Upper lobe of right lung (tissue), 1 donor: Measurements from ENCODE around the gene HDAC4. TPM values are rescaled to one million over a fixed set of nuclear protein-coding genes. Genes with fewer than 3 reads are reported as not detected.

ENCODE experiments used
- ATAC-seq: fragments of 200-7000 bp; cut with Tn5 transposase; one replicate; pipeline ENCODE4 v1.9.1; 2020; ENCODE audit warnings: mild to moderate bottlenecking, moderate library complexity
- DNase-seq: peaks from one replicate; pipeline ENCODE4 v3.0.0-alpha.2; 2020
- H3K27ac ChIP-seq: fragments of 200-600 bp; one replicate; pipeline ENCODE4 v1.8.0; 2022
- H3K27me3 ChIP-seq: fragments of 200-600 bp; one replicate; pipeline ENCODE4 v1.8.0; 2022; ENCODE audit warnings: mild to moderate bottlenecking
- H3K36me3 ChIP-seq: fragments of 200-600 bp; one replicate; pipeline ENCODE4 v1.8.0; 2022
- H3K4me1 ChIP-seq: fragments of 200-600 bp; one replicate; pipeline ENCODE4 v1.8.0; 2022
- H3K4me3 ChIP-seq: fragments of 200-600 bp; one replicate; pipeline ENCODE4 v1.8.0; 2022; ENCODE audit warnings: mild to moderate bottlenecking
- H3K9me3 ChIP-seq: fragments of 200-600 bp; one replicate; pipeline ENCODE4 v1.8.0; 2022
- CTCF ChIP-seq: fragments of 200-600 bp; IDR thresholded peaks from one replicate; pipeline ENCODE4 v1.8.0; 2022; ENCODE audit warnings: antibody characterized with exemption
- intact Hi-C: fragments of 100-400 bp; cut with DNase I; formaldehyde crosslinking; loops from one replicate; pipeline ENCODE4 v1.11.0; 2022
- total RNA-seq: library from RNA; stranded (reverse); fragmentation: NEBNext Ultra II Directional; extraction: Animal tissue kit (Norgen Biotek cat#: 25700); gene quantifications from one replicate; pipeline ENCODE4 v1.2.1, GENCODE V29; 2021
- donor health status: DM: no; HTN: yes; CAD: no; lungs with severe emphysema.

HDAC4 gene
- total RNA-seq, 1 donor from 2014 or later: 44.1 TPM

- H3K36me3 ChIP-seq: peaks cover 53% of the 10 kb centered on the region
- DNase-seq: no peak
Observed at GRCh38 chr2:239110595-239111048, 290.2 kb downstream of the HDAC4 start.

GRCh38 chr2:239109928-239110545 is 290.8 kb downstream of the HDAC4 start:
- Histone ChIP-seq H3K4me3 (no peak overlapping the region), H3K36me3 (peaks cover 54% of the 10 kb centered on the region), H3K27ac (no peak overlapping the region), H3K27me3 (no peaks in the 10 kb centered on the region), H3K4me1 (peaks cover 18% of the 10 kb centered on the region), H3K9me3 (no peaks in the 10 kb centered on the region)
- DNase-seq: no peak
- no peak for ATAC-seq
- intact Hi-C loops: no loop called here
- no peak for TF ChIP-seq CTCF

More at GRCh38 chr2:239110595-239111048, 290.2 kb downstream of the HDAC4 start:
- Histone ChIP-seq H3K4me1 (peaks cover 18% of the 10 kb centered on the region), H3K27ac (no peak overlapping the region), H3K27me3 (no peaks in the 10 kb centered on the region), H3K9me3 (no peaks in the 10 kb centered on the region), H3K4me3 (no peak overlapping the region)
- intact Hi-C loops: no loop called here
- ATAC-seq: no peak
- no peak for TF ChIP-seq CTCF

GRCh38 chr2:239109041-239109927 is 291.5 kb downstream of the HDAC4 start:
- DNase-seq (peak; percentile 76), ATAC-seq (peak; percentile 39)
- intact Hi-C loops: no loop called here
- Histone ChIP-seq H3K9me3 (no peaks in the 10 kb centered on the region), H3K4me3 (no peak overlapping the region), H3K27me3 (no peaks in the 10 kb centered on the region), H3K36me3 (peaks cover 61% of the 10 kb centered on the region), H3K27ac (no peak overlapping the region), H3K4me1 (peaks cover 12% of the 10 kb centered on the region)
- TF ChIP-seq CTCF: no peak

- DNase-seq: no peak
- peaks cover 69% of the 10 kb centered on the region for H3K36me3 ChIP-seq
- no peaks in the 10 kb centered on the region for H3K27me3 ChIP-seq
- no peaks in the 10 kb centered on the region for H3K9me3 ChIP-seq
- intact Hi-C loops: no loop called here
- TF ChIP-seq CTCF: no peak
- peaks cover 3% of the 10 kb centered on the region for H3K4me1 ChIP-seq
- no peak overlapping the region for H3K27ac ChIP-seq
- H3K4me3 ChIP-seq: no peak overlapping the region
- no peak for ATAC-seq
Observed at GRCh38 chr2:239108459-239108858, 292.4 kb downstream of the HDAC4 start.

- TF ChIP-seq CTCF: no peak
- H3K27me3 ChIP-seq: no peaks in the 10 kb centered on the region
- no peaks in the 10 kb centered on the region for H3K4me1 ChIP-seq
- intact Hi-C loops: no loop called here
- peaks cover 75% of the 10 kb centered on the region for H3K36me3 ChIP-seq
- no peak overlapping the region for H3K27ac ChIP-seq
- ATAC-seq (no peak), DNase-seq (no peak)
- no peak overlapping the region for H3K4me3 ChIP-seq
- no peaks in the 10 kb centered on the region for H3K9me3 ChIP-seq
Observed at GRCh38 chr2:239107936-239108335, 292.9 kb downstream of the HDAC4 start.
